Hepatocyte (in vitro differentiated cells): Measurements from ENCODE around the gene BCAR1. TPM values are rescaled to one million over a fixed set of nuclear protein-coding genes. Genes with fewer than 3 reads are reported as not detected.

Source experiments
- DNase-seq: peaks from one replicate; pipeline ENCODE4 v3.0.0-alpha.2; 2016; ENCODE audit warnings: low spot score
- H2AFZ ChIP-seq: fragments of 200-600 bp; sonication (generic); 2 replicates; pipeline ENCODE4 v1.6.0; 2016; ENCODE audit warnings: antibody characterized with exemption, mild to moderate bottlenecking
- H3K27ac ChIP-seq: fragments of 200-600 bp; sonication (generic); 2 replicates; pipeline ENCODE4 v1.5.1; 2016; ENCODE audit warnings: mild to moderate bottlenecking
- H3K27me3 ChIP-seq: fragments of 200-600 bp; sonication (generic); 2 replicates; pipeline ENCODE4 v1.6.1; 2016
- H3K36me3 ChIP-seq: fragments of 200-600 bp; sonication (generic); replicated peaks from 2 replicates; pipeline ENCODE4 v1.5.1; 2016; ENCODE audit warnings: low read depth; ENCODE audit not compliant: insufficient read depth
- H3K4me1 ChIP-seq: fragments of 200-600 bp; sonication (generic); 2 replicates; pipeline ENCODE4 v1.5.1; 2016; ENCODE audit warnings: mild to moderate bottlenecking, moderate library complexity; ENCODE audit not compliant: insufficient read depth
- H3K4me2 ChIP-seq: fragments of 200-600 bp; sonication (generic); 2 replicates; pipeline ENCODE4 v1.6.0; 2016
- H3K4me3 ChIP-seq: fragments of 200-600 bp; sonication (generic); 2 replicates; pipeline ENCODE4 v1.5.1; 2016; ENCODE audit warnings: mild to moderate bottlenecking
- H3K79me2 ChIP-seq: fragments of 200-600 bp; sonication (generic); 2 replicates; pipeline ENCODE4 v1.6.0; 2017; ENCODE audit warnings: mild to moderate bottlenecking
- H3K9me2 ChIP-seq: fragments of 200-600 bp; sonication (generic); replicated peaks from 2 replicates; pipeline ENCODE4 v1.6.0; 2017; ENCODE audit warnings: mild to moderate bottlenecking; ENCODE audit not compliant: insufficient read depth
- H3K9me3 ChIP-seq: fragments of 200-600 bp; sonication (generic); 2 replicates; pipeline ENCODE4 v1.5.1; 2016; ENCODE audit warnings: low read depth, mild to moderate bottlenecking
- H4K20me1 ChIP-seq: fragments of 200-600 bp; sonication (generic); 2 replicates; pipeline ENCODE4 v1.6.0; 2016; ENCODE audit warnings: mild to moderate bottlenecking; ENCODE audit not compliant: insufficient read depth, poor library complexity, severe bottlenecking
- EZH2 ChIP-seq: fragments of 200-600 bp; sonication (generic); IDR thresholded peaks from 2 replicates; pipeline ENCODE4 v1.6.1; 2016; ENCODE audit warnings: antibody characterized with exemption, mild to moderate bottlenecking, borderline replicate concordance
- EZH2phosphoT487 ChIP-seq: fragments of 200-600 bp; sonication (generic); IDR thresholded peaks from one replicate; pipeline ENCODE4 v1.6.1; 2018; ENCODE audit warnings: antibody characterized with exemption, mild to moderate bottlenecking, low read depth, moderate library complexity; ENCODE audit not compliant: unreplicated experiment, severe bottlenecking
- WGBS: methylation state at CpG from one replicate; pipeline ENCODE4 v1.1.6; 2016; ENCODE audit warnings: low lambda C conversion rate; ENCODE audit errors: missing lambda C conversion rate; 5-methylcytosine and 5-hydroxymethylcytosine counted together
- polyA plus RNA-seq: library from polyadenylated mRNA; unstranded; fragments of >200 nt; fragmentation: Nextera tagmentation; extraction: Ambion mirVana; gene quantifications from 2 replicates; pipeline ENCODE4 v1.2.1, GENCODE V29; 2016
- total RNA-seq: library from RNA; depleted of rRNA; stranded (reverse); fragments of >200 nt; gene quantifications from 2 replicates; pipeline ENCODE4 v1.2.3, GENCODE V29; 2014
- TF ChIP-seq, protein P1 (sequence below): fragments of 200-600 bp; sonication (generic); IDR thresholded peaks from 2 replicates; pipeline ENCODE4 v1.5.1; 2016; ENCODE audit warnings: antibody characterized with exemption, mild to moderate bottlenecking; ENCODE audit not compliant: poor library complexity

BCAR1 gene
- total and polyA plus RNA-seq, 2 experiments from 2014 or later, result 77.3 to 112 TPM

GRCh38 chr16:75250809-75251279 is 580 bp downstream of the BCAR1 start:
- peak overlapping the region; percentile 95 for H3K4me3 ChIP-seq
- H3K79me2 ChIP-seq, result peaks cover 94% of the 10 kb centered on the region
- DNase-seq, result peak; percentile 91
- TF ChIP-seq, protein P1, sequence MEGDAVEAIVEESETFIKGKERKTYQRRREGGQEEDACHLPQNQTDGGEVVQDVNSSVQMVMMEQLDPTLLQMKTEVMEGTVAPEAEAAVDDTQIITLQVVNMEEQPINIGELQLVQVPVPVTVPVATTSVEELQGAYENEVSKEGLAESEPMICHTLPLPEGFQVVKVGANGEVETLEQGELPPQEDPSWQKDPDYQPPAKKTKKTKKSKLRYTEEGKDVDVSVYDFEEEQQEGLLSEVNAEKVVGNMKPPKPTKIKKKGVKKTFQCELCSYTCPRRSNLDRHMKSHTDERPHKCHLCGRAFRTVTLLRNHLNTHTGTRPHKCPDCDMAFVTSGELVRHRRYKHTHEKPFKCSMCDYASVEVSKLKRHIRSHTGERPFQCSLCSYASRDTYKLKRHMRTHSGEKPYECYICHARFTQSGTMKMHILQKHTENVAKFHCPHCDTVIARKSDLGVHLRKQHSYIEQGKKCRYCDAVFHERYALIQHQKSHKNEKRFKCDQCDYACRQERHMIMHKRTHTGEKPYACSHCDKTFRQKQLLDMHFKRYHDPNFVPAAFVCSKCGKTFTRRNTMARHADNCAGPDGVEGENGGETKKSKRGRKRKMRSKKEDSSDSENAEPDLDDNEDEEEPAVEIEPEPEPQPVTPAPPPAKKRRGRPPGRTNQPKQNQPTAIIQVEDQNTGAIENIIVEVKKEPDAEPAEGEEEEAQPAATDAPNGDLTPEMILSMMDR, result no peak
- no peak for TF ChIP-seq EZH2phosphoT487
- no peak for TF ChIP-seq EZH2
- H4K20me1 ChIP-seq, result peaks cover 76% of the 10 kb centered on the region
- H3K36me3 ChIP-seq, result no peaks in the 10 kb centered on the region
- peaks cover 84% of the 10 kb centered on the region for H3K4me1 ChIP-seq
- 1% methylated on average over 37 of the region's 59 CpGs for WGBS
- peak overlapping the region; percentile 99 for H3K4me2 ChIP-seq
- no peaks in the 10 kb centered on the region for H3K9me2 ChIP-seq
- no peaks in the 10 kb centered on the region for H3K27me3 ChIP-seq
- H2AFZ ChIP-seq, result peak overlapping the region; percentile 31
- H3K9me3 ChIP-seq, result no peaks in the 10 kb centered on the region
- H3K27ac ChIP-seq, result peak overlapping the region; percentile 96

DNA sequence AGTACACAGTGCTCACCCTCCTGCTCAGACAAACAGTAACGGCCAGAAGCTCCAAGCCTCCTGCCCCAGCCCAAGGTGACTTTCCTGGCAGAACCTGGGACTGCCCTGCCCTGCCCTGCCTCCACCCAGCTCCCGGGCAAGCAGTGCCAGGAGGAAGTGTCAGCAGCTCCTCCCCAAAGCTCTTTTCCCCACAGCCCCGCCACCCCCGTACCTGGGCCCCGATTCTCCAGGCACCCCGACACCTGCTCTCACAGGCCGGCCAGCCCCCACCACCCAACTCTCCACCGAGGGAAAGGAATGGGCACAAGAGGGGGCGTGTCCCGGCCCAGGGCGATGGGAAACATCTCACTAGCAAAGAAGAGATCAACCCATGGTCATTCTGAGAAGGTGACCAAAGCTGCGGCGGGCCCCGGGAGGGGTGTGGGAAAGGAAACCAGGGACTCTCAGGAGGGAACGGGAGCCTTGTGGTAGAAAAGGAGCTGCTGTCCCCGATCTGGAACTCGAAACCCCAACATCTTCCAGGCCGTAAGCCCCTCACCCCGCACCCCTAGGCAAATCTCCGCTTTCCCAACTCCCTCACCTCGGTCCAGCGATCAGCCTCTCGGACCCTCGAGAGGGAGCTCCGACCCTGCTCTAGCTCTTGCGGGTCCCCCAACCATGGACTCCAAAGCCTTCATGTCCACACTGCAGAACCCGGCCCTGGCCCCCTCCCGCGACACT is 1.2 kb downstream of the BCAR1 start:
- WGBS, result 10% methylated on average over 26 of the region's 29 CpGs
- H3K4me2 ChIP-seq, result peak overlapping the region; percentile 99
- peaks cover 84% of the 10 kb centered on the region for H3K4me1 ChIP-seq
- no peaks in the 10 kb centered on the region for H3K9me2 ChIP-seq
- peaks cover 88% of the 10 kb centered on the region for H3K79me2 ChIP-seq
- peak overlapping the region; percentile 95 for H3K4me3 ChIP-seq
- H2AFZ ChIP-seq, result no peak overlapping the region
- TF ChIP-seq EZH2, result no peak
- TF ChIP-seq EZH2phosphoT487, result no peak
- TF ChIP-seq, protein P1, result no peak
- H3K27me3 ChIP-seq, result no peaks in the 10 kb centered on the region
- no peaks in the 10 kb centered on the region for H3K9me3 ChIP-seq
- DNase-seq, result peak; percentile 56
- H3K27ac ChIP-seq, result peak overlapping the region; percentile 96
- peaks cover 72% of the 10 kb centered on the region for H4K20me1 ChIP-seq
- no peaks in the 10 kb centered on the region for H3K36me3 ChIP-seq

GRCh38 chr16:75249441-75249840 is 2.0 kb downstream of the BCAR1 start:
- no peak for DNase-seq
- H4K20me1 ChIP-seq, result peaks cover 66% of the 10 kb centered on the region
- H3K9me3 ChIP-seq, result no peaks in the 10 kb centered on the region
- TF ChIP-seq EZH2, result no peak
- TF ChIP-seq, protein P1, result no peak
- TF ChIP-seq EZH2phosphoT487, result no peak
- H3K9me2 ChIP-seq, result no peaks in the 10 kb centered on the region
- no peaks in the 10 kb centered on the region for H3K27me3 ChIP-seq
- H2AFZ ChIP-seq, result no peak overlapping the region
- H3K4me2 ChIP-seq, result peak overlapping the region; percentile 99
- peak overlapping the region; percentile 96 for H3K27ac ChIP-seq
- no peak overlapping the region for H3K4me3 ChIP-seq
- peaks cover 82% of the 10 kb centered on the region for H3K79me2 ChIP-seq
- 75% methylated on average over 5 of the region's 5 CpGs for WGBS
- H3K4me1 ChIP-seq, result peaks cover 84% of the 10 kb centered on the region
- no peaks in the 10 kb centered on the region for H3K36me3 ChIP-seq
